IMR-90 (cell line): ENCODE results near the gene ZNF579. TPM values are rescaled to one million over a fixed set of nuclear protein-coding genes. Genes with fewer than 3 reads are reported as not detected.

Experiments used
- ATAC-seq: fragments of 200-7000 bp; cut with Tn5 transposase; 2 replicates; pipeline ENCODE4 v1.9.1; 2020; ENCODE audit warnings: low read depth, mild to moderate bottlenecking, moderate library complexity
- BruUV-seq: library from RNA; stranded (reverse); fragments of 400-500 nt; replicated peaks from 2 replicates; lab custom pipeline; 2021; lab: Mats Ljungman, UMichigan
- CTCF ChIA-PET: fragments of 300-600 bp; formaldehyde crosslinking; extraction: SDS; loops from one replicate; lab custom pipeline; 2021; ENCODE audit warnings: antibody characterized with exemption; lab: Yijun Ruan, JAX
- POLR2A ChIA-PET: fragments of 300-600 bp; sonication (Branson Sonifier 250); formaldehyde crosslinking; loops from one replicate; lab custom pipeline; 2022; ENCODE audit warnings: antibody characterized with exemption; ENCODE audit not compliant: unreplicated experiment; lab: Charles Lee
- DNase-seq: peaks from one replicate; pipeline ENCODE4 v3.0.0; 2013
- H2AFZ ChIP-seq: replicated peaks from 2 replicates; pipeline ENCODE3; 2013; ENCODE audit warnings: low read length, mild to moderate bottlenecking; ENCODE audit not compliant: poor library complexity
- H2AK5ac ChIP-seq: 2 replicates; pipeline ENCODE4 v1.6.1; 2013; ENCODE audit warnings: low read depth, low read length, inconsistent platforms
- H2AK9ac ChIP-seq: replicated peaks from 2 replicates; pipeline ENCODE3; 2013; ENCODE audit warnings: mild to moderate bottlenecking, low read depth, low read length, moderate library complexity; ENCODE audit not compliant: poor library complexity
- H2BK120ac ChIP-seq: 2 replicates; pipeline ENCODE4 v1.6.1; 2013; ENCODE audit warnings: low read depth, low read length, inconsistent platforms
- H2BK15ac ChIP-seq: 3 replicates; pipeline ENCODE4 v1.6.1; 2013; ENCODE audit warnings: low read depth, low read length, inconsistent platforms
- H2BK20ac ChIP-seq: 2 replicates; pipeline ENCODE4 v1.6.1; 2013; ENCODE audit warnings: low read depth, mild to moderate bottlenecking, inconsistent platforms, low read length, moderate library complexity
- H2BK5ac ChIP-seq: 2 replicates; pipeline ENCODE4 v1.6.1; 2013; ENCODE audit warnings: mild to moderate bottlenecking, low read depth, low read length, inconsistent platforms; ENCODE audit not compliant: poor library complexity, severe bottlenecking
- H3K14ac ChIP-seq: replicated peaks from 2 replicates; pipeline ENCODE4 v1.6.1; 2013; ENCODE audit warnings: low read depth, low read length, inconsistent platforms
- H3K18ac ChIP-seq: 2 replicates; pipeline ENCODE4 v1.6.1; 2013; ENCODE audit warnings: low read depth, low read length, control low read depth
- H3K23ac ChIP-seq: 2 replicates; pipeline ENCODE4 v1.6.1; 2013; ENCODE audit warnings: low read depth, low read length, inconsistent platforms
- H3K27ac ChIP-seq: 2 replicates; pipeline ENCODE4 v1.5.1; 2013; ENCODE audit warnings: mild to moderate bottlenecking, control low read depth, low read length; ENCODE audit not compliant: insufficient read depth
- H3K27me3 ChIP-seq: 2 replicates; pipeline ENCODE4 v1.6.1; 2013; ENCODE audit warnings: low read length; ENCODE audit not compliant: control insufficient read depth, insufficient read depth
- H3K36me3 ChIP-seq: 2 replicates; pipeline ENCODE4 v1.6.1; 2013; ENCODE audit warnings: low read length, mixed read lengths; ENCODE audit not compliant: control insufficient read depth, insufficient read depth
- H3K4ac ChIP-seq: 2 replicates; pipeline ENCODE4 v1.6.1; 2013; ENCODE audit warnings: low read depth, low read length, inconsistent platforms
- H3K4me1 ChIP-seq: 2 replicates; pipeline ENCODE4 v1.6.1; 2013; ENCODE audit warnings: low read length, mixed read lengths; ENCODE audit not compliant: control insufficient read depth, insufficient read depth
- H3K4me2 ChIP-seq: 2 replicates; pipeline ENCODE4 v1.6.1; 2013; ENCODE audit warnings: low read depth, mild to moderate bottlenecking, control low read depth, low read length, moderate library complexity
- H3K4me3 ChIP-seq: 2 replicates; pipeline ENCODE4 v1.5.1; 2013; ENCODE audit warnings: low read depth, mild to moderate bottlenecking, control low read depth, low read length, moderate library complexity; ENCODE audit not compliant: insufficient read depth
- H3K56ac ChIP-seq: 2 replicates; pipeline ENCODE4 v1.6.1; 2013; ENCODE audit warnings: low read length, inconsistent platforms; ENCODE audit not compliant: insufficient read depth; ENCODE audit errors: extremely low read depth
- H3K79me1 ChIP-seq, 2 experiments: 2 replicates each; pipeline ENCODE4 v1.6.1; 2013; ENCODE audit warnings: low read length in 2 of 2, inconsistent platforms in 1 of 2, low read depth in 1 of 2
- H3K9ac ChIP-seq: 2 replicates; pipeline ENCODE4 v1.6.1; 2013; ENCODE audit warnings: low read depth, low read length, control low read depth
- H3K9me1 ChIP-seq: 2 replicates; pipeline ENCODE4 v1.6.1; 2013; ENCODE audit warnings: low read length, inconsistent platforms; ENCODE audit not compliant: insufficient read depth
- H3K9me3 ChIP-seq: 2 replicates; pipeline ENCODE4 v1.6.1; 2013; ENCODE audit warnings: low read length; ENCODE audit not compliant: control insufficient read depth, insufficient read depth
- H4K20me1 ChIP-seq: 2 replicates; pipeline ENCODE4 v1.6.1; 2013; ENCODE audit warnings: low read length, inconsistent platforms; ENCODE audit not compliant: insufficient read depth
- H4K5ac ChIP-seq: 2 replicates; pipeline ENCODE4 v1.6.1; 2013; ENCODE audit warnings: mild to moderate bottlenecking, low read depth, low read length, control low read depth
- H4K8ac ChIP-seq, 2 experiments: 2 replicates each; pipeline ENCODE4 v1.6.1; 2013; ENCODE audit warnings: low read depth in 2 of 2, low read length in 2 of 2, control low read depth in 1 of 2, inconsistent platforms in 1 of 2
- H4K91ac ChIP-seq: 2 replicates; pipeline ENCODE4 v1.6.1; 2013; ENCODE audit warnings: low read depth, low read length, inconsistent platforms; ENCODE audit not compliant: insufficient read depth
- BHLHE40 ChIP-seq: fragments of 150-350 bp; IDR thresholded peaks from 2 replicates; pipeline ENCODE4 v1.6.1; 2016; ENCODE audit warnings: mild to moderate bottlenecking, low read depth, low read length
- CEBPB ChIP-seq: IDR thresholded peaks from 2 replicates; pipeline ENCODE4 v1.6.1; 2012; ENCODE audit warnings: low read depth, low read length, improper control_type of control experiment
- CHD1 ChIP-seq: IDR thresholded peaks from 2 replicates; pipeline ENCODE4 v1.6.1; 2012; ENCODE audit warnings: low read depth, low read length, improper control_type of control experiment
- ELK1 ChIP-seq: fragments of 150-350 bp; IDR thresholded peaks from 2 replicates; pipeline ENCODE4 v1.6.1; 2016; ENCODE audit warnings: low read depth, mild to moderate bottlenecking, low read length, moderate library complexity, borderline replicate concordance
- FOS ChIP-seq: fragments of 150-350 bp; IDR thresholded peaks from 2 replicates; pipeline ENCODE4 v1.6.1; 2016; ENCODE audit warnings: low read depth, low read length
- MAFK ChIP-seq: IDR thresholded peaks from 2 replicates; pipeline ENCODE4 v1.6.1; 2012; ENCODE audit warnings: low read depth, low read length, improper control_type of control experiment
- MAZ ChIP-seq: IDR thresholded peaks from 2 replicates; pipeline ENCODE4 v1.6.1; 2012; ENCODE audit warnings: low read depth, mild to moderate bottlenecking, low read length, improper control_type of control experiment, moderate library complexity, borderline replicate concordance
- MXI1 ChIP-seq: IDR thresholded peaks from 2 replicates; pipeline ENCODE4 v1.6.1; 2012; ENCODE audit warnings: low read depth, mild to moderate bottlenecking, low read length, moderate library complexity, borderline replicate concordance
- NFE2L2 ChIP-seq: fragments of 150-350 bp; IDR thresholded peaks from 2 replicates; pipeline ENCODE4 v1.6.1; 2016; ENCODE audit warnings: low read depth, mild to moderate bottlenecking, low read length
- POLR2A ChIP-seq: IDR thresholded peaks from 2 replicates; pipeline ENCODE4 v1.6.1; 2012; ENCODE audit warnings: mild to moderate bottlenecking, low read depth, low read length
- RAD21 ChIP-seq: IDR thresholded peaks from 2 replicates; pipeline ENCODE4 v1.6.1; 2012; ENCODE audit warnings: low read length, improper control_type of control experiment
- RCOR1 ChIP-seq: IDR thresholded peaks from 2 replicates; pipeline ENCODE4 v1.6.1; 2012; ENCODE audit warnings: mild to moderate bottlenecking, low read length, improper control_type of control experiment; ENCODE audit not compliant: insufficient replicate concordance
- RFX5 ChIP-seq: IDR thresholded peaks from 2 replicates; pipeline ENCODE4 v1.8.0; 2012; ENCODE audit warnings: low read depth, mild to moderate bottlenecking, low read length, moderate library complexity
- SMC3 ChIP-seq: fragments of 150-350 bp; IDR thresholded peaks from 2 replicates; pipeline ENCODE4 v1.6.1; 2016; ENCODE audit warnings: low read depth, mild to moderate bottlenecking, antibody characterized with exemption, low read length, moderate library complexity
- WGBS, 2 experiments: methylation state at CpG; one replicate each; pipeline versions ENCODE4 v1.1.5 to v1.1.7; 2013; ENCODE audit warnings: missing lambda C conversion rate in 2 of 2; ENCODE audit not compliant: insufficient read length in 1 of 2; ENCODE audit errors: extremely low coverage in 2 of 2; 5-methylcytosine and 5-hydroxymethylcytosine counted together
- dilution Hi-C: fragments of 300-500 bp; cut with HindIII; formaldehyde crosslinking; loops from one replicate; pipeline ENCODE4 v1.14.3; 2018; ENCODE audit warnings: low sequenced_read_pairs; ENCODE audit not compliant: unreplicated experiment
- in situ Hi-C: fragments of 300-500 bp; cut with MboI; formaldehyde crosslinking; loops from 3 replicates; pipeline ENCODE4 v1.14.3; 2019; ENCODE audit warnings: low sequenced_read_pairs, inconsistent platforms, mixed read lengths
- intact Hi-C: fragments of 100-400 bp; cut with micrococcal nuclease; formaldehyde crosslinking; loops from 2 replicates; pipeline ENCODE4 v1.10.0; 2022
- polyA plus RNA-seq, 3 experiments: library from polyadenylated mRNA; depleted of rRNA; stranded (reverse); fragments of >200 nt; gene quantifications; 2 replicates each; pipeline ENCODE4 v1.2.3, GENCODE V29; 2012; ENCODE audit warnings: low replicate concordance in 1 of 3
- total RNA-seq: library from RNA; depleted of rRNA; stranded (reverse); fragments of >200 nt; gene quantifications from 2 replicates; pipeline ENCODE4 v1.2.3, GENCODE V29; 2012
- TF ChIP-seq, protein P1 (sequence below): fragments of 150-350 bp; IDR thresholded peaks from 2 replicates; pipeline ENCODE4 v1.6.1; 2017; ENCODE audit warnings: mild to moderate bottlenecking, antibody characterized with exemption, low read length, low read depth
- TF ChIP-seq, protein P2 (sequence below): conservative IDR thresholded peaks from 2 replicates; pipeline ENCODE4 v1.5.1; 2012; ENCODE audit warnings: mild to moderate bottlenecking, low read depth, low read length, improper control_type of control experiment

The ZNF579 gene
- total and polyA plus RNA-seq, 2 of the 4 experiments (the other 2 are of a cell fraction): 0.54 to 9.0 TPM

GRCh38 chr19:55554302-55554701, 26.3 kb downstream of the ZNF579 start:
- Histone ChIP-seq H3K9ac (no peak overlapping the region), H4K8ac (no peak overlapping the region), H3K27ac (no peak overlapping the region), H3K4ac (0 out of 2 replicates have a peak overlapping the region, but pooled peaks have one; percentile 47), H2BK15ac (no peak overlapping the region), H4K91ac (no peak overlapping the region), H3K36me3 (no peaks in the 10 kb centered on the region), H2AFZ (no peak overlapping the region), H3K18ac (no peak overlapping the region), H2BK20ac (no peak overlapping the region), H3K23ac (no peak overlapping the region), H3K14ac (no peak overlapping the region), H3K9me3 (no peaks in the 10 kb centered on the region), H3K79me1 (no peaks in the 10 kb centered on the region; a peak in 1 of 4 replicates), H3K4me2 (no peak overlapping the region), H2AK9ac (no peak overlapping the region), H3K56ac (no peak overlapping the region), H2AK5ac (peak overlapping the region; percentile 15; the same call in 1 of the 2 replicates), H3K4me1 (peaks cover 16% of the 10 kb centered on the region), H4K5ac (no peak overlapping the region), H2BK5ac (no peak overlapping the region), H3K27me3 (no peaks in the 10 kb centered on the region; the same call in 1 of the 2 replicates), H3K9me1 (peaks cover 9% of the 10 kb centered on the region), H4K20me1 (no peaks in the 10 kb centered on the region), H3K4me3 (no peak overlapping the region), H2BK120ac (no peak overlapping the region; the same call in 1 of the 2 replicates)
- intact Hi-C loops (no loop called here), in situ Hi-C loops (no loop called here), dilution Hi-C loops (no loop called here)
- no peak for TF ChIP-seq CEBPB
- TF ChIP-seq SMC3: no peak
- TF ChIP-seq ELK1: no peak
- no peak for TF ChIP-seq POLR2A
- no peak for TF ChIP-seq RCOR1
- TF ChIP-seq, protein P1, sequence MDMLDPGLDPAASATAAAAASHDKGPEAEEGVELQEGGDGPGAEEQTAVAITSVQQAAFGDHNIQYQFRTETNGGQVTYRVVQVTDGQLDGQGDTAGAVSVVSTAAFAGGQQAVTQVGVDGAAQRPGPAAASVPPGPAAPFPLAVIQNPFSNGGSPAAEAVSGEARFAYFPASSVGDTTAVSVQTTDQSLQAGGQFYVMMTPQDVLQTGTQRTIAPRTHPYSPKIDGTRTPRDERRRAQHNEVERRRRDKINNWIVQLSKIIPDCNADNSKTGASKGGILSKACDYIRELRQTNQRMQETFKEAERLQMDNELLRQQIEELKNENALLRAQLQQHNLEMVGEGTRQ: no peak
- no peak for TF ChIP-seq MAZ
- TF ChIP-seq, protein P2, sequence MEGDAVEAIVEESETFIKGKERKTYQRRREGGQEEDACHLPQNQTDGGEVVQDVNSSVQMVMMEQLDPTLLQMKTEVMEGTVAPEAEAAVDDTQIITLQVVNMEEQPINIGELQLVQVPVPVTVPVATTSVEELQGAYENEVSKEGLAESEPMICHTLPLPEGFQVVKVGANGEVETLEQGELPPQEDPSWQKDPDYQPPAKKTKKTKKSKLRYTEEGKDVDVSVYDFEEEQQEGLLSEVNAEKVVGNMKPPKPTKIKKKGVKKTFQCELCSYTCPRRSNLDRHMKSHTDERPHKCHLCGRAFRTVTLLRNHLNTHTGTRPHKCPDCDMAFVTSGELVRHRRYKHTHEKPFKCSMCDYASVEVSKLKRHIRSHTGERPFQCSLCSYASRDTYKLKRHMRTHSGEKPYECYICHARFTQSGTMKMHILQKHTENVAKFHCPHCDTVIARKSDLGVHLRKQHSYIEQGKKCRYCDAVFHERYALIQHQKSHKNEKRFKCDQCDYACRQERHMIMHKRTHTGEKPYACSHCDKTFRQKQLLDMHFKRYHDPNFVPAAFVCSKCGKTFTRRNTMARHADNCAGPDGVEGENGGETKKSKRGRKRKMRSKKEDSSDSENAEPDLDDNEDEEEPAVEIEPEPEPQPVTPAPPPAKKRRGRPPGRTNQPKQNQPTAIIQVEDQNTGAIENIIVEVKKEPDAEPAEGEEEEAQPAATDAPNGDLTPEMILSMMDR: no peak
- no peak for TF ChIP-seq NFE2L2
- no peak for TF ChIP-seq FOS
- TF ChIP-seq RAD21: no peak
- no peak for TF ChIP-seq BHLHE40
- TF ChIP-seq CHD1: no peak
- no peak for TF ChIP-seq MXI1
- no peak for TF ChIP-seq MAFK
- TF ChIP-seq RFX5: no peak
- ChIA-PET POLR2A (no interaction called here), CTCF (no interaction called here)
- WGBS, 2 experiments: 80% methylated on average over 2 of the region's 9 CpGs; no CpG with 5 or more reads in 1 of the 2 experiments
- BruUV-seq: no TSS peak
- ATAC-seq (no peak), DNase-seq (no peak)
